ENCODE measurements around the gene LPCAT3.

DNA sequence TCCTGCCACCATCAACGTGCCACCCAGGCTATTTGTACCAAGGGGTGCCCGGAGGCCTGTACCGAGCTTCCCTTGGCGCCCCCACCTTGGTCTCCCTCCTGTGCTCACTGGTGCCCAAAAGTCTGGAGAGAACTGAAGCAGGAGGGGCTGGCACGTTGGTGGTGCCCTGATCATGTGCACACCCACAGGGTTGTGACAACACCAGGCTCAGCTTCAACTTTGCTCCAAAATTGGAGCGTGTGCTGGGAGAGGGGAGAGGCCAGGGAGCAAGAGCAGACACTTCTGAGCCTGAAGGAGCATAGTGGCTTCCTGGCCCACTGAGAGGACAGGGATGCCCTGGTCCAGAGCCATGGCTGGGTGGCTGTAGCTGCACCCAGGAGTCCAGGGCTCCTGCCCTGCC is 13.0 kb upstream of the LPCAT3 start:
- TF ChIP-seq POLR2A (IDR thresholded peaks at IDR 0.05) = no peak
- TF ChIP-seq, protein P1, sequence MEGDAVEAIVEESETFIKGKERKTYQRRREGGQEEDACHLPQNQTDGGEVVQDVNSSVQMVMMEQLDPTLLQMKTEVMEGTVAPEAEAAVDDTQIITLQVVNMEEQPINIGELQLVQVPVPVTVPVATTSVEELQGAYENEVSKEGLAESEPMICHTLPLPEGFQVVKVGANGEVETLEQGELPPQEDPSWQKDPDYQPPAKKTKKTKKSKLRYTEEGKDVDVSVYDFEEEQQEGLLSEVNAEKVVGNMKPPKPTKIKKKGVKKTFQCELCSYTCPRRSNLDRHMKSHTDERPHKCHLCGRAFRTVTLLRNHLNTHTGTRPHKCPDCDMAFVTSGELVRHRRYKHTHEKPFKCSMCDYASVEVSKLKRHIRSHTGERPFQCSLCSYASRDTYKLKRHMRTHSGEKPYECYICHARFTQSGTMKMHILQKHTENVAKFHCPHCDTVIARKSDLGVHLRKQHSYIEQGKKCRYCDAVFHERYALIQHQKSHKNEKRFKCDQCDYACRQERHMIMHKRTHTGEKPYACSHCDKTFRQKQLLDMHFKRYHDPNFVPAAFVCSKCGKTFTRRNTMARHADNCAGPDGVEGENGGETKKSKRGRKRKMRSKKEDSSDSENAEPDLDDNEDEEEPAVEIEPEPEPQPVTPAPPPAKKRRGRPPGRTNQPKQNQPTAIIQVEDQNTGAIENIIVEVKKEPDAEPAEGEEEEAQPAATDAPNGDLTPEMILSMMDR (IDR thresholded peaks at IDR 0.05) = no peak
- no peak for TF ChIP-seq EP300 (IDR thresholded peaks at IDR 0.05)
- TF ChIP-seq POLR2AphosphoS5 (IDR thresholded peaks at IDR 0.05) = no peak

All from stomach (tissue), 4 donors.